Stimulated activated CD8-positive, alpha-beta memory T cell treated with anti-CD3 and anti-CD28 coated beads, Interleukin-2, amount 100 ng/mL, for 48 hours (primary cell): ENCODE results near the gene LGALS9.

Source experiments
- DNase-seq, 2 donors: peaks; one replicate each; pipeline ENCODE4 v3.0.0-alpha.2; 2020; ENCODE audit warnings: low read depth in 2 of 2

LGALS9 gene

GRCh38 chr17:27603421-27603770 is 27.6 kb upstream of the LGALS9 start:
- no peak for DNase-seq

GRCh38 chr17:27603880-27604794 is 26.9 kb upstream of the LGALS9 start:
- no peak for DNase-seq

- DNase-seq = no peak
Observed at GRCh38 chr17:27605409-27605808, 25.6 kb upstream of the LGALS9 start.

- DNase-seq = no peak
Observed at GRCh38 chr17:27607521-27608091, 23.4 kb upstream of the LGALS9 start.

- no peak for DNase-seq
Observed at GRCh38 chr17:27608328-27609230, 22.4 kb upstream of the LGALS9 start.

GRCh38 chr17:27609611-27610303 is 21.2 kb upstream of the LGALS9 start:
- no peak for DNase-seq

- no peak for DNase-seq
Observed at GRCh38 chr17:27610304-27610677, 20.7 kb upstream of the LGALS9 start.

- no peak for DNase-seq
Observed at GRCh38 chr17:27612160-27612770, 18.7 kb upstream of the LGALS9 start.

GRCh38 chr17:27613433-27613832 is 17.6 kb upstream of the LGALS9 start:
- DNase-seq = no peak

- DNase-seq = no peak
Observed at GRCh38 chr17:27615121-27615520, 15.9 kb upstream of the LGALS9 start.

- no peak for DNase-seq
Observed at GRCh38 chr17:27616414-27616813, 14.6 kb upstream of the LGALS9 start.

- no peak for DNase-seq
Observed at GRCh38 chr17:27618417-27618816, 12.6 kb upstream of the LGALS9 start.

GRCh38 chr17:27620721-27621120 is 10.3 kb upstream of the LGALS9 start:
- DNase-seq = no peak

- no peak for DNase-seq
Observed at GRCh38 chr17:27621536-27621935, 9.5 kb upstream of the LGALS9 start.

GRCh38 chr17:27621942-27622559 is 8.9 kb upstream of the LGALS9 start:
- DNase-seq = no peak

- DNase-seq = no peak
Observed at GRCh38 chr17:27622986-27623385, 8.0 kb upstream of the LGALS9 start.

- DNase-seq = no peak
Observed at GRCh38 chr17:27623614-27624013, 7.4 kb upstream of the LGALS9 start.

GRCh38 chr17:27624539-27624938 is 6.4 kb upstream of the LGALS9 start:
- DNase-seq = no peak

- no peak for DNase-seq
Observed at GRCh38 chr17:27625856-27626255, 5.1 kb upstream of the LGALS9 start.

GRCh38 chr17:27627514-27627913 is 3.5 kb upstream of the LGALS9 start:
- no peak for DNase-seq

GRCh38 chr17:27628376-27628775 is 2.6 kb upstream of the LGALS9 start:
- no peak for DNase-seq
